Mammary epithelial cell (primary cell): ENCODE data around the gene VPS33B.

Experiments
- EZH2 ChIP-seq: IDR thresholded peaks from 2 replicates; pipeline ENCODE4 v1.6.1; 2012; ENCODE audit warnings: low read length, inconsistent platforms, borderline replicate concordance
- TF ChIP-seq, protein P1 (sequence below), 2 donors: IDR thresholded peaks in 1 of 2; conservative IDR thresholded peaks in 1 of 2; 2 replicates each; pipeline ENCODE4 v1.5.1; 2011 to 2012; ENCODE audit warnings: inconsistent platforms in 2 of 2, low read length in 2 of 2, mild to moderate bottlenecking in 2 of 2, control low read depth in 1 of 2, low read depth in 1 of 2; ENCODE audit not compliant: insufficient read depth in 1 of 2; ENCODE audit errors: extremely low read depth in 1 of 2

GRCh38 chr15:91068436-91068835, 46.0 kb upstream of the VPS33B start:
- TF ChIP-seq, protein P1, sequence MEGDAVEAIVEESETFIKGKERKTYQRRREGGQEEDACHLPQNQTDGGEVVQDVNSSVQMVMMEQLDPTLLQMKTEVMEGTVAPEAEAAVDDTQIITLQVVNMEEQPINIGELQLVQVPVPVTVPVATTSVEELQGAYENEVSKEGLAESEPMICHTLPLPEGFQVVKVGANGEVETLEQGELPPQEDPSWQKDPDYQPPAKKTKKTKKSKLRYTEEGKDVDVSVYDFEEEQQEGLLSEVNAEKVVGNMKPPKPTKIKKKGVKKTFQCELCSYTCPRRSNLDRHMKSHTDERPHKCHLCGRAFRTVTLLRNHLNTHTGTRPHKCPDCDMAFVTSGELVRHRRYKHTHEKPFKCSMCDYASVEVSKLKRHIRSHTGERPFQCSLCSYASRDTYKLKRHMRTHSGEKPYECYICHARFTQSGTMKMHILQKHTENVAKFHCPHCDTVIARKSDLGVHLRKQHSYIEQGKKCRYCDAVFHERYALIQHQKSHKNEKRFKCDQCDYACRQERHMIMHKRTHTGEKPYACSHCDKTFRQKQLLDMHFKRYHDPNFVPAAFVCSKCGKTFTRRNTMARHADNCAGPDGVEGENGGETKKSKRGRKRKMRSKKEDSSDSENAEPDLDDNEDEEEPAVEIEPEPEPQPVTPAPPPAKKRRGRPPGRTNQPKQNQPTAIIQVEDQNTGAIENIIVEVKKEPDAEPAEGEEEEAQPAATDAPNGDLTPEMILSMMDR (conservative IDR thresholded peaks at IDR 0.05 in 1 of 2, IDR thresholded peaks at IDR 0.05 in 1 of 2; ENCODE audit: extremely low read depth in 1 of 2, insufficient read depth in 1 of 2, low read depth in 1 of 2, low read length in 2 of 2): no peak
- TF ChIP-seq EZH2: no peak
